ENCODE measurements around the gene CALML3. TPM values are rescaled to one million over a fixed set of nuclear protein-coding genes. Genes with fewer than 3 reads are reported as not detected.

The CALML3 gene
- total RNA-seq, 4 donors from 2014 or later, result 196 to 799 (median 315) TPM

DNA sequence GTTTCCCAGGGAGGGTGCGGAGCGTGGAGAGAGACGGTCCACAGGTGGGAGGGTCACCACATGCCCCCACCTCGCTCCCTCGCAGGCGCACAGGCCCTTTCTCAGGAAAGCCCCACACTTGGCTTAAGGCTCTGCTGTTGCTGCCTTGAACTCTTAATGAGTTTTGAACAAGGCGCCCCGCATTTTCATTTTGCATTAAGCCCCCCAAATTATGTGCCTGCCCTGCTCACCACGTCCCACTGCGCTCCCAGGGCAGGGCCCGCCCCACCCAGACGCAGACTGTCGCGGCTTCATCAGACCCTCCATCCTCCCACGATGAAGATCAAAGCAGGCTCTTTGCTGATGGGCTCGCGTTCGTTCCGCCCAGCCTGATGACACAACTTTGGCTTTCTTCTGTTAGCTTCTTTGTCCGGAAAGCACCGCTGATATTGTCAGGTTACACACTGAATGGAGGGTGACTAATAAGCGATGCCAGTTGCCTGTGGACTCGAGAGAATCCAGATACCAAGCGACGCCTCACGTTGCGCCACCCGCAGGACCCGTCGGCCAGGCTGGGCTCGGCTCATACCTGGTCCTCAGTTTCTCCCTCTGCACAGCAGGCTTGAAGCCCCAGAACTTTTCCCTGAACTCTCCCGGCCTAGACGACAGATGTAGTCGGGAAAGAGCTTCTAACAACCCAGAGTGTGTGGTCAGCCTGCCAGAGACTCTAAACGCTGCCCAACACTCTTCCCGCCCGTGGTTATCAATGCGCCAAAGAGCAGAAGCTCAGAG lies 9.5 kb downstream of the CALML3 start:
- Histone ChIP-seq H3K9me3 (no peaks in the 10 kb centered on the region), H3K27ac (peak overlapping the region in 3 of 4 donors; percentile 22 to 40 (median 36)), H3K27me3 (no peaks in the 10 kb centered on the region), H3K4me3 (no peak overlapping the region), H3K36me3 (no peaks in the 10 kb centered on the region), H3K4me1 (peaks cover 26 to 77% (median 60%) of the 10 kb centered on the region in 3 donors)
- no peak for DNase-seq
- TF ChIP-seq, protein P1, sequence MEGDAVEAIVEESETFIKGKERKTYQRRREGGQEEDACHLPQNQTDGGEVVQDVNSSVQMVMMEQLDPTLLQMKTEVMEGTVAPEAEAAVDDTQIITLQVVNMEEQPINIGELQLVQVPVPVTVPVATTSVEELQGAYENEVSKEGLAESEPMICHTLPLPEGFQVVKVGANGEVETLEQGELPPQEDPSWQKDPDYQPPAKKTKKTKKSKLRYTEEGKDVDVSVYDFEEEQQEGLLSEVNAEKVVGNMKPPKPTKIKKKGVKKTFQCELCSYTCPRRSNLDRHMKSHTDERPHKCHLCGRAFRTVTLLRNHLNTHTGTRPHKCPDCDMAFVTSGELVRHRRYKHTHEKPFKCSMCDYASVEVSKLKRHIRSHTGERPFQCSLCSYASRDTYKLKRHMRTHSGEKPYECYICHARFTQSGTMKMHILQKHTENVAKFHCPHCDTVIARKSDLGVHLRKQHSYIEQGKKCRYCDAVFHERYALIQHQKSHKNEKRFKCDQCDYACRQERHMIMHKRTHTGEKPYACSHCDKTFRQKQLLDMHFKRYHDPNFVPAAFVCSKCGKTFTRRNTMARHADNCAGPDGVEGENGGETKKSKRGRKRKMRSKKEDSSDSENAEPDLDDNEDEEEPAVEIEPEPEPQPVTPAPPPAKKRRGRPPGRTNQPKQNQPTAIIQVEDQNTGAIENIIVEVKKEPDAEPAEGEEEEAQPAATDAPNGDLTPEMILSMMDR (IDR thresholded peaks at IDR 0.05), result no peak
- no peak for TF ChIP-seq POLR2A (IDR thresholded peaks at IDR 0.05)
- 68 to 72% methylated on average over 22 to 38 of the region's 38 CpGs for WGBS, 2 donors
- intact Hi-C loops (cut with DNase I), result no loop called here

GRCh38 chr10:5534880-5535856 lies 10.4 kb downstream of the CALML3 start:
- intact Hi-C loops (cut with DNase I), result no loop called here
- TF ChIP-seq POLR2A (IDR thresholded peaks at IDR 0.05), result no peak
- TF ChIP-seq, protein P1 (IDR thresholded peaks at IDR 0.05), result no peak
- WGBS, 2 donors, result 68 to 69% methylated on average over 8 of the region's 8 CpGs
- Histone ChIP-seq H3K36me3 (no peaks in the 10 kb centered on the region), H3K4me3 (no peak overlapping the region), H3K27me3 (no peaks in the 10 kb centered on the region), H3K9me3 (no peaks in the 10 kb centered on the region), H3K4me1 (peaks cover 26 to 67% (median 52%) of the 10 kb centered on the region in 3 donors), H3K27ac (peak overlapping the region; percentile 9 to 40 (median 29))
- no peak for DNase-seq

- 86 to 94% methylated on average over 5 to 7 of the region's 7 CpGs for WGBS, 2 donors
- DNase-seq, result no peak
- H3K27ac ChIP-seq, result peak overlapping the region in 1 of 4 donors; percentile 24
- H3K4me1 ChIP-seq, result peaks cover 13 to 53% (median 38%) of the 10 kb centered on the region in 3 donors
- H3K4me3 ChIP-seq, result no peak overlapping the region
- intact Hi-C loops (cut with DNase I), result no loop called here
- no peaks in the 10 kb centered on the region for H3K27me3 ChIP-seq
- no peaks in the 10 kb centered on the region for H3K9me3 ChIP-seq
- no peaks in the 10 kb centered on the region for H3K36me3 ChIP-seq
- TF ChIP-seq, protein P1 (IDR thresholded peaks at IDR 0.05), result no peak
- no peak for TF ChIP-seq POLR2A (IDR thresholded peaks at IDR 0.05)
These were observed 11.8 kb downstream of the CALML3 start for GRCh38 chr10:5536486-5537081.

DNA sequence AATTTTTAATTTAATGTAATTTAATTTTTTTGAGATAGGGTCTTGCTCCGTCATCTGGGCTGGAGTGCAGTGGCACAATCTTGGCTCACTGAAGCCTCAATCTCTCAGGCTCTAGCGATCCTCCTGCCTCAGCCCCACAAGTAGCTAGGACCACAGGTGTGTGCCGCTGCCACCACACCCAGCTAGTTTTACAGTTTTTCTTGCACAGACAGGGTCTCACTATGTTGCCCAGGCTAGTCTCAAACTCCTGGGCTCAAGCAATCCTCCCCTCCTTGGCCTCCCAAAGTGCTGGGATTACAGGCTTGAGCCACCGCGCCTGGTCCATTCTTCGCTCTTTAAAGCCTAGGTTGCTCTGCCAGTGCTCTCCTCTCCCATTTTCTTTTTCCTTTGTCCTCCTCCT lies 12.9 kb downstream of the CALML3 start:
- peak overlapping the region in 2 of 4 donors; percentile 17 to 53 for H3K27ac ChIP-seq
- H3K4me1 ChIP-seq, result peaks cover 3 to 44% (median 28%) of the 10 kb centered on the region in 3 donors
- 77 to 95% methylated on average over 6 of the region's 6 CpGs for WGBS, 2 donors
- H3K9me3 ChIP-seq, result no peaks in the 10 kb centered on the region
- no peaks in the 10 kb centered on the region for H3K36me3 ChIP-seq
- no peak for DNase-seq
- no peaks in the 10 kb centered on the region for H3K27me3 ChIP-seq
- H3K4me3 ChIP-seq, result no peak overlapping the region
- intact Hi-C loops (cut with DNase I), result no loop called here
- TF ChIP-seq, protein P1 (IDR thresholded peaks at IDR 0.05), result no peak
- TF ChIP-seq POLR2A (IDR thresholded peaks at IDR 0.05), result no peak
